Stomach (tissue), 9 donors: Measurements from ENCODE around the gene HAO2. TPM values are rescaled to one million over a fixed set of nuclear protein-coding genes. Genes with fewer than 3 reads are reported as not detected.

Experiments
- DNase-seq, 2 donors: peaks; one replicate each; pipeline versions ENCODE4 v3.0.0 to v3.0.0-alpha.2; 2013 to 2019
- H3K27ac ChIP-seq, 5 donors: fragments of 200-600 bp in 4 of 5; sonication (generic) in 4 of 5; one replicate each; pipeline ENCODE4 v1.5.1; 2013 to 2019; ENCODE audit warnings: mild to moderate bottlenecking in 1 of 5, moderate library complexity in 1 of 5
- H3K27me3 ChIP-seq, 3 donors: fragments of 200-600 bp; sonication (generic); one replicate each; pipeline ENCODE4 v1.5.1; 2017 to 2019; ENCODE audit warnings: mixed run types in 1 of 3
- H3K36me3 ChIP-seq, 4 donors: fragments of 200-600 bp; sonication (generic); 1 replicate in 3 of 4; 2 replicates in 1 of 4; pipeline ENCODE4 v1.5.1; 2016 to 2019
- H3K4me1 ChIP-seq, 4 donors: fragments of 200-600 bp; sonication (generic); one replicate each; pipeline ENCODE4 v1.5.1; 2016 to 2019
- H3K4me3 ChIP-seq, 4 donors: fragments of 200-600 bp; sonication (generic) in 3 of 4; one replicate each; pipeline ENCODE4 v1.5.1; 2016 to 2019; ENCODE audit warnings: mild to moderate bottlenecking in 1 of 4
- H3K9me3 ChIP-seq, 4 donors: fragments of 200-600 bp; sonication (generic); one replicate each; pipeline ENCODE4 v1.5.1; 2016 to 2019
- CTCF ChIP-seq, 7 experiments: fragments of 450-650 bp in 4 of 7; fragments of 200-600 bp in 3 of 7; sonication (generic) in 3 of 7; IDR thresholded peaks; one replicate each; pipeline ENCODE4 v1.5.1; 2016 to 2019; ENCODE audit warnings: antibody characterized with exemption in 7 of 7, control low read depth in 2 of 7, mild to moderate bottlenecking in 1 of 7
- EP300 ChIP-seq: sonication (generic); formaldehyde crosslinking; IDR thresholded peaks from one replicate; pipeline ENCODE4 v1.6.1; 2017; ENCODE audit warnings: antibody characterized with exemption
- POLR2A ChIP-seq, 4 donors: fragments of 450-650 bp; IDR thresholded peaks; one replicate each; pipeline ENCODE4 v1.6.1; 2016; ENCODE audit warnings: antibody characterized with exemption in 4 of 4, control low read depth in 2 of 4, mild to moderate bottlenecking in 1 of 4, moderate library complexity in 1 of 4
- POLR2AphosphoS5 ChIP-seq, 3 donors: sonication (generic); formaldehyde crosslinking; IDR thresholded peaks; one replicate each; pipeline ENCODE4 v1.6.1; 2016; ENCODE audit warnings: antibody characterized with exemption in 3 of 3
- WGBS, 5 donors: extraction: QIAGEN DNeasy Blood & Tissue Kit in 3 of 5; methylation state at CpG; one replicate each; pipeline versions ENCODE4 v1.1.5 to v1.1.7; 2013 to 2018; 5-methylcytosine and 5-hydroxymethylcytosine counted together
- intact Hi-C: fragments of 100-400 bp; cut with DNase I; formaldehyde crosslinking; loops from one replicate; pipeline ENCODE4 v1.15.1; 2023; ENCODE audit warnings: low total_unique reads
- polyA plus RNA-seq, 3 donors: library from polyadenylated mRNA; stranded (reverse); fragments of 200-250 nt; gene quantifications; one replicate each; pipeline ENCODE4 v1.2.3, GENCODE V29; 2013
- total RNA-seq, 5 donors: library from RNA; depleted of rRNA; stranded (reverse); fragments of >200 nt; gene quantifications; one replicate each; pipeline versions ENCODE4 v1.1.0 to v1.2.3, GENCODE V29; 2014 to 2016
- donor health status: healthy with polysubstance abuse.
- donor health status: Bipolar disorder and iron deficiency.
- donor health status: healthy.

HAO2 gene
- total and polyA plus RNA-seq, 8 donors = 0.73 TPM; not detected in 7

GRCh38 chr1:119372503-119373086, 4.0 kb downstream of the HAO2 start:
- 30 to 38% (median 35%) methylated on average over 6 of the region's 6 CpGs for WGBS, 5 donors
- H3K36me3 ChIP-seq = no peaks in the 10 kb centered on the region
- H3K9me3 ChIP-seq = no peaks in the 10 kb centered on the region
- no peak overlapping the region for H3K4me3 ChIP-seq
- intact Hi-C loops = no loop called here
- peak in 1 of 2 donors; percentile 77 for DNase-seq
- H3K27ac ChIP-seq = no peak overlapping the region
- H3K27me3 ChIP-seq = no peaks in the 10 kb centered on the region
- TF ChIP-seq EP300 (no peak), POLR2AphosphoS5 (IDR thresholded peaks at IDR 0.05) (no peak), POLR2A (IDR thresholded peaks at IDR 0.05) (no peak), CTCF (IDR thresholded peaks at IDR 0.05) (no peak)
- peaks cover 0 to 5% (median 0%) of the 10 kb centered on the region in 4 donors for H3K4me1 ChIP-seq

GRCh38 chr1:119373465-119373864, 4.9 kb downstream of the HAO2 start:
- intact Hi-C loops = no loop called here

GRCh38 chr1:119374208-119374874, 5.8 kb downstream of the HAO2 start:
- peak in 1 of 2 donors; percentile 12 for DNase-seq
- 10 to 44% (median 26%) methylated on average over 4 of the region's 4 CpGs for WGBS, 5 donors
- no peak for TF ChIP-seq POLR2AphosphoS5 (IDR thresholded peaks at IDR 0.05)
- no peak for TF ChIP-seq CTCF (IDR thresholded peaks at IDR 0.05)
- TF ChIP-seq POLR2A (IDR thresholded peaks at IDR 0.05) = no peak
- TF ChIP-seq EP300 = no peak
- Histone ChIP-seq H3K27me3 (no peaks in the 10 kb centered on the region), H3K4me1 (peaks cover 0 to 5% (median 0%) of the 10 kb centered on the region in 4 donors), H3K9me3 (no peaks in the 10 kb centered on the region), H3K4me3 (no peak overlapping the region), H3K27ac (no peak overlapping the region), H3K36me3 (no peaks in the 10 kb centered on the region)
- intact Hi-C loops = no loop called here

More at GRCh38 chr1:119373465-119373864, 4.9 kb downstream of the HAO2 start:
- Histone ChIP-seq H3K27me3 (no peaks in the 10 kb centered on the region), H3K4me1 (peaks cover 0 to 5% (median 0%) of the 10 kb centered on the region in 4 donors), H3K4me3 (no peak overlapping the region), H3K36me3 (no peaks in the 10 kb centered on the region), H3K27ac (no peak overlapping the region), H3K9me3 (no peaks in the 10 kb centered on the region)
- TF ChIP-seq CTCF (IDR thresholded peaks at IDR 0.05) = no peak
- TF ChIP-seq POLR2A (IDR thresholded peaks at IDR 0.05) = no peak
- TF ChIP-seq EP300 = no peak
- TF ChIP-seq POLR2AphosphoS5 (IDR thresholded peaks at IDR 0.05) = no peak
- WGBS, 5 donors = 28 to 47% (median 29%) methylated on average over 2 of the region's 2 CpGs
- DNase-seq = no peak

GRCh38 chr1:119375366-119375765, 6.8 kb downstream of the HAO2 start:
- no peaks in the 10 kb centered on the region for H3K36me3 ChIP-seq
- H3K27me3 ChIP-seq = no peaks in the 10 kb centered on the region
- intact Hi-C loops = no loop called here
- H3K4me1 ChIP-seq = peaks cover 0 to 5% (median 0%) of the 10 kb centered on the region in 4 donors
- DNase-seq = no peak
- no peak overlapping the region for H3K4me3 ChIP-seq
- H3K9me3 ChIP-seq = no peaks in the 10 kb centered on the region
- 88 to 91% (median 91%) methylated on average over 1 of the region's 1 CpG for WGBS, 5 donors
- H3K27ac ChIP-seq = no peak overlapping the region
- TF ChIP-seq POLR2A (IDR thresholded peaks at IDR 0.05) = no peak
- TF ChIP-seq EP300 = no peak
- no peak for TF ChIP-seq CTCF (IDR thresholded peaks at IDR 0.05)
- no peak for TF ChIP-seq POLR2AphosphoS5 (IDR thresholded peaks at IDR 0.05)
